ENCODE measurements around the gene HS6ST1. TPM values are rescaled to one million over a fixed set of nuclear protein-coding genes. Genes with fewer than 3 reads are reported as not detected.
A peak's percentile ranks its signal among the peaks of the same experiment; 100 is the strongest.

Gene HS6ST1
- polyA plus RNA-seq, 1 donor, result 67.0 TPM

DNA sequence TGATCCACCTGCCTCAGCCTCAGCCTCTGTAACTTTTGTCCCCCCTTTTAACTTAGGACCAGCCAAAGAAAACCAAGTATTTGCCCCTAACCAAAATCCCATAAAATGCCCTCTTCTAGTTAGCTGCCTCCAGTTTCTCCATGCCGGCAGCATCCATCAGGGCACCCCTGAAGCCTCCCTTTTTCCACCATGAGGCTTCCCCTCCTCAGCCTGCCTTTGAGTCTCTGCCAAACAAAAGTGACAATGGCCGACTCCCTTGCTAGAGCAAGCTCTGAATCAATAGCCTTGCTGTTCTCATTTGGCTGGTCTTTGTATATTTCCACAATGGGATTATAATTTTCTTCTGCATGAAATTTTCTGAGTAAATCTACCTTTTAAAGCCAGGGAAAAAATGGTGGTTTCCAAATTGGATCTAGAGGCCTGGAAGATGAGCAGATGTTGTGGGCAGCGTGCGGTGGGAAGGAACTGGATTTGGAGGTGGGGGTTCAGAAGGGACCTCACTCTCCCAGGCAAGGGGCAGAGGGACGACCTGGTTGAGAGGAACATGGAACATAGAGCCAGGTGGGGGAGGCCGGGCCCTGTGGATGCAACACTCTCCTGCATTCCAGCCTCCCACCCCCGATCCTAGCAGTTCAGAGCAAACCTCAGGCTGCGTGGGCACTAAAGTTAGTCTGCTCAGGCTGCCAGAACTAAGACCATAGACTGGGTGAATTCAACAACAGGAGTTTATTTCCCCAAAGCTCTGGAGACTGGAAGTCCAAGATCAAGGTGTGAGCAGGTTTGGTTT, 80.6 kb downstream of the HS6ST1 start:
- DNase-seq, result no peak

- DNase-seq, result no peak
These were observed 81.6 kb downstream of the HS6ST1 start for GRCh38 chr2:128237081-128237534.

GRCh38 chr2:128236491-128237035, 82.1 kb downstream of the HS6ST1 start:
- DNase-seq, result no peak

- no peak for DNase-seq
These were observed 83.1 kb downstream of the HS6ST1 start for GRCh38 chr2:128235581-128235980.

GRCh38 chr2:128234613-128235012, 84.1 kb downstream of the HS6ST1 start:
- DNase-seq, result no peak

- no peak for DNase-seq
These were observed 84.8 kb downstream of the HS6ST1 start for GRCh38 chr2:128233790-128234395.

DNA sequence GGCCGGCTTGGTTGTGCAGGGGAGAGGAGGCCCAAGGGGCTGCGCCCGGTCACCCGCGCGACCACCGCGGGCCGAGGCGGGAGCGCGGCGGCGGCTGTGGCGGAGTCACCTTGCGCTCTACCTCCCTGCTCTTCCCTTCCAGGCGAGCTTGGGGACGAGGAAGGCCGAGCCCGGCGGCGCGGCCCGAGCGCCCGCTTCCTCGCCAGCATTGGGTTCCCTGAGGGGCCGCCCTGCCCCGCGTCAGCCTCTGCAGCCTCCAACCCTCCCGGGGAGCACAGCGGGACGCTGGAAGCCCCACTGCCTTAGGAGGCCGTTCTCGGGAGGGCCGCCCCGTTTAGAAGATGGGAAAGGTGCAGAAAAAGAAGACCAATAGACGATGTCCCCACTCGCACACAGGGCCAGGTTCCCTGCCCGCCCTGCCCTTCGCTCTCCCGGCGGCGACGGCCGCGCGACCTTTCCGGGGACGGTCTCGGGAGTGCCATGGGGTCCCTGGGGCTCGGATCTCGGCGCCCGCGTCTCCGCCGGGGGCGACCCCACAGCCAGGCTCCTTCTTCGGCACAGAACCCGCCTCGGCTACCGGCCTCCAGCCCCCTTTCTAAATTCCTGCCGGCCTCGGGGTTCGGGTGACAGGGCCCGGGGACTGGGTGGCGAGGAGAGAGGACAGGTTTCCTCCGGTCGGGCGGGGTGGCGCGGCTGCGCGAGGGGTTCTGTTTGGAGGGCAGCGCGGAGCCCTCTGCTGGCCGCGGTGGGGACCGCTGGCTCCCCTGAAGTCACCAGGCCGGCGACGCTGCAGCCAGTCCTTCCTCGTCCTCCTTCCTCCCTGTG, 85.5 kb downstream of the HS6ST1 start:
- peak; percentile 78 for DNase-seq

DNA sequence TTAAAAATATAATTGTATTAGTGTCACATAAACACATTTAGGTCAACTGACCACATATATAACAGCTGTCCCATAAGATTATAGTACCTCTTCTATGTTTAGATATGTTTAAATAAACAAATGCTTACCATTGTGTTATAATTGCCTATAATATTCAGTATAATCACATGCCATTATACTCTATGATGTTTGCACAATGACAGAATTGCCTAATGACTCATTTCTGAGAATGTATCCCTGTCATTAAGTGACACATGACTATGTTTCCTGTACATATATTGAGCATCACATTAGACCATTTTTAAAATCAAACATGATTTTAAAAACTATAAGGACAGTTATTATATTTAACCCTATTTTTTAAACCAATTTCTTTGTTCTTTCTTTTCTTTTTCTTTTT, 89.8 kb downstream of the HS6ST1 start:
- no peak for DNase-seq

GRCh38 chr2:128227862-128228261, 90.8 kb downstream of the HS6ST1 start:
- no peak for DNase-seq

GRCh38 chr2:128219891-128220290, 98.8 kb downstream of the HS6ST1 start:
- no peak for DNase-seq

GRCh38 chr2:128217671-128218070, 101.0 kb downstream of the HS6ST1 start:
- DNase-seq, result no peak

- DNase-seq, result no peak
These were observed 102.6 kb downstream of the HS6ST1 start for GRCh38 chr2:128215897-128216642.

Other genes starting within 250 kb of the HS6ST1 start
- gene UGGT1, start 227.7 kb downstream of the HS6ST1 start, polyA plus RNA-seq (ENCODE audit: insufficient read length), result 43.2 TPM